GM18951 (cell line): ENCODE results near the gene RBM20.

Experiments used
- POLR2A ChIP-seq: IDR thresholded peaks from 4 replicates; pipeline ENCODE4 v1.6.1; 2011; ENCODE audit warnings: mild to moderate bottlenecking; ENCODE audit not compliant: insufficient read length, insufficient read depth; ENCODE audit errors: extremely low read depth
- in situ Hi-C: fragments of 300-500 bp; cut with MboI; formaldehyde crosslinking; loops from one replicate; pipeline ENCODE4 v1.12.0; 2022; ENCODE audit warnings: low sequenced_read_pairs, mixed read lengths, inconsistent platforms; ENCODE audit not compliant: unreplicated experiment

Gene RBM20

GRCh38 chr10:110774069-110775019 lies 130.2 kb downstream of the RBM20 start:
- in situ Hi-C loops, result no loop called here
- TF ChIP-seq POLR2A, result no peak

- in situ Hi-C loops, result no loop called here
- no peak for TF ChIP-seq POLR2A
Measured at GRCh38 chr10:110775020-110775375, 130.9 kb downstream of the RBM20 start.

- in situ Hi-C loops, result no loop called here
- TF ChIP-seq POLR2A, result no peak
Measured at GRCh38 chr10:110775406-110775805, 131.3 kb downstream of the RBM20 start.

- in situ Hi-C loops, result no loop called here
- TF ChIP-seq POLR2A, result no peak
Measured at GRCh38 chr10:110777017-110777416, 132.9 kb downstream of the RBM20 start.

GRCh38 chr10:110777661-110778060 lies 133.5 kb downstream of the RBM20 start:
- in situ Hi-C loops, result no loop called here
- TF ChIP-seq POLR2A, result no peak

GRCh38 chr10:110778211-110778610 lies 134.1 kb downstream of the RBM20 start:
- in situ Hi-C loops, result no loop called here

GRCh38 chr10:110779489-110779888 lies 135.4 kb downstream of the RBM20 start:
- TF ChIP-seq POLR2A, result no peak
- in situ Hi-C loops, result no loop called here

More at GRCh38 chr10:110778211-110778610, 134.1 kb downstream of the RBM20 start:
- no peak for TF ChIP-seq POLR2A

- in situ Hi-C loops, result no loop called here
- TF ChIP-seq POLR2A, result no peak
Measured at GRCh38 chr10:110780704-110781103, 136.6 kb downstream of the RBM20 start.

GRCh38 chr10:110781139-110781538 lies 137.0 kb downstream of the RBM20 start:
- TF ChIP-seq POLR2A, result no peak
- in situ Hi-C loops, result no loop called here

- TF ChIP-seq POLR2A, result no peak
- in situ Hi-C loops, result no loop called here
Measured at GRCh38 chr10:110782616-110783015, 138.5 kb downstream of the RBM20 start.

GRCh38 chr10:110783509-110784107 lies 139.5 kb downstream of the RBM20 start:
- in situ Hi-C loops, result no loop called here
- no peak for TF ChIP-seq POLR2A

GRCh38 chr10:110784198-110784597 lies 140.1 kb downstream of the RBM20 start:
- in situ Hi-C loops, result no loop called here
- no peak for TF ChIP-seq POLR2A

GRCh38 chr10:110786172-110786571 lies 142.0 kb downstream of the RBM20 start:
- no peak for TF ChIP-seq POLR2A
- in situ Hi-C loops, result no loop called here

- in situ Hi-C loops, result no loop called here
- TF ChIP-seq POLR2A, result no peak
Measured at GRCh38 chr10:110788620-110789385, 144.7 kb downstream of the RBM20 start.
